AG20443 (cell line): ENCODE measurements around the gene LIPC.
A peak's percentile ranks its signal among the peaks of the same experiment; 100 is the strongest.

ENCODE experiments used
- DNase-seq: peaks from one replicate; pipeline ENCODE4 v3.0.0; 2012; ENCODE audit warnings: low spot score, mixed read lengths

The LIPC gene

DNA sequence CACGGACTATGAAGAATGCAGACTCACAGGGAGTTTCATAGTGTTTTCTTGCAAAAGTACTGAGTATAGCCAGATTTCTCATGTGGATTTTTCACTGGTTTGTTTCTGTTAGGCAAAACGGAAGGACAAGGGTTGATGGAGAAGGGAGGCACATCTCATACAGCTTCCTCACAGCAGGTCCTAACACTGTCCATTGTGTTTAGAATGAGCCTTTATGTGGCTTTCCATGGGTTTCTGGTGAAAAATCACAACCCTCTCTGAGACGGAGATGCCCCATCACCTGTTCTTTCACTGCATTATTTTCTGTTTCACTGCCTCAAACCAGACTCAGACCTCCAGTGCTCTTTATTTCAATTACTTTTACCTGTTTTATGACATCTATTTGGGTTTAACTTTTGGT lies 25.0 kb upstream of the LIPC start:
- no peak for DNase-seq

GRCh38 chr15:58407236-58407775 lies 24.5 kb upstream of the LIPC start:
- DNase-seq = no peak

GRCh38 chr15:58407778-58408177 lies 24.0 kb upstream of the LIPC start:
- DNase-seq = no peak

DNA sequence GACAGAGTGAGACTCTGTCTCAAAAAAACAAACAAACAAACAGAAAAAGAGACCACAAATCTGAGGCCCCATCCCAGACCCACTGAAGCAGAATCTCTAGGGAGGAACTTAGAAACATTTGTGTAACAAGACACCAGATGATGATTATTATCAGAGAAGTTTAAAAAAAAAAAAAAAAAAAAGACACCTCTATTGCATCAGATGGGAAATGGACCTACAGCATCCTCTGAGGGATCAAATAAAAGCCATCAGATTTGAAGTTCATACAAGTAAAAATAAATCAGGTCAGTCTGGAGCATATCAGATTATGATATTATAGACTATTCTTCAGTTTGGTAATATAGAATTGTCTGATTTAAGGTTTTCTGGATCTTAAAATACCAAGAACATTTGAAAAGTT lies 21.9 kb upstream of the LIPC start:
- no peak for DNase-seq

GRCh38 chr15:58410353-58410752 lies 21.4 kb upstream of the LIPC start:
- DNase-seq = peak; percentile 68

- no peak for DNase-seq
Measured at GRCh38 chr15:58413253-58413652, 18.5 kb upstream of the LIPC start.

DNA sequence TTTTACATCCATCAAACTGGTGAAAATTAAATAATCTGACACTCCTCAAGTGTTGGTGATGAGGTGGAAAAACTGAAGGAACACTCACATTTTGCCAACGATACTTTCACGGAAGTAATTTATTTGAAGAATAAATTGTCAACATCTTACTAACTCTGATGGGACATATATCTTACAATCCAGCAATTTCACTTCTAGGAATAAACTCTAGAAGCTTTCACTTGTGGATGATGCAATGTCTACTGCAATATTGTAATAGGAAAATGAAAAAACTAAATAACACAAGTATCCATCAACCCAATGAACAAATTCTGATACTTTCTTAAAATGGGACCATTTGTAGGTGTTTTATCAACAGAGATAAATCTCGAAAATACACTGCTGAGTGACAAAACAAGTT lies 16.2 kb upstream of the LIPC start:
- no peak for DNase-seq

- DNase-seq = no peak
Measured at GRCh38 chr15:58416963-58417362, 14.8 kb upstream of the LIPC start.

DNA sequence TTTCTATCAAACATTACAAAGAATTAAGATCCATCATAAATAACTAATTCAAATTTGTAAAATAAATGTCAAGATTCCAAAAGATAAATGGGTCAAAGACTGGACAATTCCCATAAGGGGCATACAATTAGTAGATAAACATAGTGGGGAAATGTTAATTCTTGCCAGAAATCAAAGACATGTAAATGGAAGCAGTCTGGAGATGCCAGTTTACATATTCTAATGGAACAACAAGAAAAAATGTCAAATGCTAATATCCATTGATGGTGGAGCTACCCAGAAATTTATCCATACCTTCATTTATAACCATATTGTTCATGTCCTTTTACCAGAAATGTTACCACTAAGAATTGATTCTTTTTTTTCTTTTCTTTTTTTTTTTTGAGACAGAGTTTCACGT lies 13.7 kb upstream of the LIPC start:
- DNase-seq = no peak

DNA sequence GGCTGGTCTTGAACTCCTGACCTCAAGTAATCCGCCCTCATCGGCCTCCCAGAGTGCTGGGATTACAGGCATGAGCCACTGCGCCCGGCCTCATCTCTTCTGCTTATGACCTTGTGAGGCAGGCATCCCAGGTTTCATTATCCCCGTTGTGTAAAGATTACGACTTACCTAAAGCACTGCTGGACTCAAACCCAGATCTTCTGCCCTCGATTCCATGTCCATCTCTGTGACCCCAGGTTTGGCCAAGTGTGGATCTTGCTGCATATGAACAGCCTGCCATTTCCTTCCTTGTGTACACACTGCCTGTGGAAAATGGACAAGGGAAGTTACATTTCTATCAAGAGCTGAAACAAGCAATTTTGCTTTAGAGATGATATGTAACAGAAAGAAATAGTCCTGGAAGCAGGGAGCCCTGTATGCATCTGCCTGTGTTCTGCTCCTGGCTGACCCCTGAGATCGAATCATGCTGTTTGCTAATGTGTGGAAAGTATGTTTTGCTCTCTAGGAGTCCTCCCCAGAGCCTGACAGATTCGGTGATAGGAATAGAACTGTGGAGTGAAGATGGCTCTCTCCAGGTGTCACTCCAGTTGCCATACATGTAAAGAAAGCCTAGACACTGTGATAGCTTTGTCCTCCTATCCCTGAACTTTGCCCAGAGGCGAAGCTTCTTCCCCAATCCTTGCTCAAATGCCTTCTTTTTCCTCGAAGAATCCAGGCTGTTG lies 11.8 kb upstream of the LIPC start:
- no peak for DNase-seq

DNA sequence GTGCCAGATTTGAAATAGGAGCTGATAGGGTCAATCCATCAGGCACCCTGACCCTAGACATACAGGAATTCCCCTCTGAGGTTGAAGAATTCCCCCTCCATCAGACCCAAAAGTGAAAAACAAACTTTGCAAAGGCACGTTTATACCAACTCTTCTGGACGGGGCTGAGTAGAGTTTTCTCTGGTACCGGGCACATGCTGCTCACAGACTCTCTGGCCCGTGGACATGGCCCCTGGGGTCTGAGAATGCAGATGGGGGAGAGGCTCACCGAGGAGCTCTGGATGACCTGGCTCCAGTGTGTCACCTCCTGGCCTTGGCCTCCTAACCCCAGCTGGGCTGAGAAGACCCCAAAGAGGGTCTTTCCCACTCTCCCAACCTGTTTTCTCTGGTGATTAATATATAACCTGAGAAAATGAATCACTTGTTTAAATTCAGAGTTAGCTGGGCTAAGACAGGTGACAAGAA lies 11.2 kb upstream of the LIPC start:
- DNase-seq = no peak

GRCh38 chr15:58423205-58423604 lies 8.6 kb upstream of the LIPC start:
- no peak for DNase-seq

DNA sequence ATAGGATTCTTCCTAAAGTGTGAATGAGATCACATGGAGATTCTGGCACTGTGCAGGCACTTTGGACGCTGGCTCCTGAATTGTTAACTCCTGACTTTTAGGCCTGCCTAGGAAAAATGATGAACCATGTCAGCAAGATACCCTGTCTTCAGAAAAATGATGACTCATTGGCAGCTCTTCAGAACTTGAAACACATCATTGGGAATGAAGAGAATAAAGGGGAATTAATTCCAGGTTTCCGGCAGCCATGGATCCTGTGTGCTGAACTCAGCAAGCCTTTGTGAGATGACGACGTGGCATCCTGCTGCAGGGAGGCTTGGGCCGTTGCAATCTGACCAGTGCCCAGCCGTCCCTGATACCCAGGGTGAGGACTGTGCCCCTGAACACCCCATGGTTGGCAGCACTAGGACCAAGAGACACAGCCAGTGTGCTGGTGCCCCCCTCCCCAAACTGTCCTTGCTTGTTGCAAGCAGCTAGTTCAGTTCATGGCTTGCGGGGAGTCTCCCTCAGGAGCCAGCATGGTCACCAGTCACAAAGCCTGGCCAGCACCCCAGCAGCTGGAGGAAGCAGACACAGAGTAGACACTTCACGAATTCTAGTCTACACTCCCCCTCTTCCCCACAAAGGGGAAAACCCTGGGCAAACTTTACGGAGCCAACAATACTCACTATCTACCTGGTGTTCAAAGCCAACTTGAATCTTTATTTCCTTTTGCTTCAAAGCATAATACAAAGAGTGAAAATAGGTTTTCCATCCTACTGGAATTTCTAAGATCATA lies 7.8 kb upstream of the LIPC start:
- peak; percentile 61 for DNase-seq

DNA sequence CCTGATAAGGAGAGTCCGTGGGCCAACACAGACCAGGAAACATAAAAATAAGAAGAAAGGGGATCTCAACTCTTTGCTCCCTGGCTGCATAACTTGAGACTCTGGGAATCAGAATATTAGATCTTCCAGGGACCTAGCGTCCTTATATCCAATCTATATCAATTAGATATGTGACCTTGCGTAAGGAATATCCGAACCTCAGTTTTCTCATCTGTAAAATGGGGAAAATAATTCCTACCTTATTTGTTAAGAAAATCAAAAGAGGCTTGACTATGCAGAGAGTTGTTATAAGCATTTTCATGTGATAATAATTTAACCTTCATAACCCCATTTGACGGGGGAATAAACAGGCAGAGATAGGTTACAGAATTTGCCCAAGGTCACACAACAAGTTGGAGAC lies 7.1 kb upstream of the LIPC start:
- DNase-seq = no peak

DNA sequence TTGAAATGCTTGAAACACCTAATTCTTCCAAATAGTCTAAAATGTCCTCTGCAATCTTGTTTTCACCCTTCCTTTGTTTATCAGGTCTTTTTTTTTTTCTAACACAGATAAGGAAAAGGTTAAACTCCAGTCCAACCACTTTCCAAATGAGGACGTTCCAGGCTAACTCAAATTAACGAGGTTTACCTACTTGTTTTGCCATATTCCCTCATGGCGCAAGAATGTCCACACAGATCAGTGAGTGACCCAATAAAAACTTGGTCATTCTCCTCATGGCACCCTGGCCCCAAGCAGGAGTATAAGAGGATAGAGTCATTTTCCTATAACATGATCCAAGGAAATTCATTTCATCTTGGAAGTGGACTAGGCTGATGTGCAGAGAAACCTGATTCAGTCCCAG lies 6.6 kb upstream of the LIPC start:
- no peak for DNase-seq

- no peak for DNase-seq
Measured at GRCh38 chr15:58425834-58426233, 6.0 kb upstream of the LIPC start.

GRCh38 chr15:58426501-58426900 lies 5.3 kb upstream of the LIPC start:
- DNase-seq = no peak

DNA sequence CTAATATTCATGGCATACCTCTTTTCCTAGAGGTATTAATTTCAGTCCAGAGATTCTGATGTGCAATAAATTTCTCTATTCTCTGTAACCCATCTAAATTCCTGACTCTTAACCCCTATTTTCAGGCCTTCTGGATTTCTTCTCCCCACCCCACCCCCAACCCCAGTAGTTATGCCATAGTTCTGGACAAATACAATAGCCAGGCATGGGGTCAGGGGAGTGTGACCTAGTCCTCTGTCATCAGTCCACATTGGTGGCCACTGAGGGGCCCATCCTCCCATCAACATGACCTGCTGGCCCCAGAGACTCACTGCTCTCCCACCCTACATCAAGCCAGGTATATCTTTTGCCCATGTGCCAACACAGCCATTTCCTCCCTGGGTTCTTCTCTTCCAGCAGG lies 3.8 kb upstream of the LIPC start:
- no peak for DNase-seq

GRCh38 chr15:58430224-58430787 lies 1.5 kb upstream of the LIPC start:
- no peak for DNase-seq

DNA sequence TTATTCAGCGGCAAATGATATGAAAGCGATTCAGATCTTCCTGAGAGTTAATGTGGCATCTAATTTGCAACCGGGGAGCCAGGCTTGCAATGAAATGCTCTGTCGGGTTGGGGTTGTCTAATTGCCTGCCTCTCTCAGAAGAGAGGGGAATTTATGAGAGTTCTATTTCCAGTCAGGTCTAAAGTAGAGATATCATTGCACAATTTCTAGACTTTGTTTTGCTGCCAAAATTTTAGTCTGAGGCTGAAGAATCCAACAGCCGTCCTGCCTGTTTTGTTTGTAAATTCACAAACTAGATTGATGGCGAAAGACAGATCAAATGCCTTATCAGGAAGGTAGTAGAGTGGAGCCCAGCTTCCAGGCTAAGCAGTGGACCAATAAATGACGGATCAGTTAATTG lies 610 bp downstream of the LIPC start:
- DNase-seq = peak; percentile 29

GRCh38 chr15:58433597-58434333 lies 2.0 kb downstream of the LIPC start:
- DNase-seq = peak; percentile 63

GRCh38 chr15:58434334-58434875 lies 2.6 kb downstream of the LIPC start:
- DNase-seq = no peak
